Keratinocyte (primary cell): ENCODE measurements around the gene HOXB9.

ENCODE experiments used
- CTCF ChIP-seq, 3 experiments: IDR thresholded peaks in 1 of 3; conservative IDR thresholded peaks in 1 of 3; optimal IDR thresholded peaks in 1 of 3; 2 replicates in 2 of 3; 3 replicates in 1 of 3; pipeline versions ENCODE3 to v1.5.1; 2011; ENCODE audit warnings: low read length in 3 of 3, mild to moderate bottlenecking in 3 of 3, moderate library complexity in 2 of 3, control low read depth in 1 of 3, inconsistent platforms in 1 of 3; ENCODE audit not compliant: insufficient read depth in 2 of 3; ENCODE audit errors: extremely low read depth in 1 of 3
- EZH2 ChIP-seq: IDR thresholded peaks from one replicate; pipeline ENCODE4 v1.6.1; 2012; ENCODE audit warnings: inconsistent platforms, mild to moderate bottlenecking, low read length, moderate library complexity

GRCh38 chr17:48624544-48625494 lies 1.3 kb downstream of the HOXB9 start:
- TF ChIP-seq EZH2 = no peak
- no peak for TF ChIP-seq CTCF (optimal IDR thresholded peaks at IDR 0.05 in 1 of 3, IDR thresholded peaks at IDR 0.05 in 1 of 3, conservative IDR thresholded peaks at IDR 0.05 in 1 of 3; ENCODE audit: extremely low read depth in 1 of 3, insufficient read depth in 2 of 3, low read length in 3 of 3)
